WTC11 (cell line): ENCODE data around the gene EBF3. TPM values are rescaled to one million over a fixed set of nuclear protein-coding genes. Genes with fewer than 3 reads are reported as not detected.
A peak's percentile ranks its signal among the peaks of the same experiment; 100 is the strongest.

Experiments
- ATAC-seq: fragments of 200-7000 bp; cut with Tn5 transposase; 2 replicates; pipeline ENCODE4 v1.10.0; 2021; ENCODE audit warnings: mild to moderate bottlenecking, moderate library complexity
- CTCF ChIA-PET: fragments of 300-600 bp; sonication (Branson Sonifier 250); formaldehyde crosslinking; loops from one replicate; lab custom pipeline; 2021; ENCODE audit warnings: antibody characterized with exemption; lab: Charles Lee
- POLR2A ChIA-PET: fragments of 350-600 bp; sonication (Branson Sonifier 250); formaldehyde crosslinking; loops from one replicate; lab custom pipeline; 2021; ENCODE audit warnings: antibody characterized with exemption; lab: Charles Lee
- DNase-seq: peaks from one replicate; pipeline ENCODE4 v3.0.0; 2021; ENCODE audit warnings: low spot score
- H3K27ac Mint-ChIP-seq: 2 replicates; pipeline ENCODE4 v1.8.0; 2021; ENCODE audit warnings: mixed read lengths
- H3K27me3 Mint-ChIP-seq: 2 replicates; pipeline ENCODE4 v1.8.0; 2021; ENCODE audit warnings: low read depth, mild to moderate bottlenecking, moderate library complexity, mixed read lengths
- H3K36me3 Mint-ChIP-seq: 2 replicates; pipeline ENCODE4 v1.8.0; 2021; ENCODE audit warnings: mixed read lengths
- H3K4me1 Mint-ChIP-seq: 2 replicates; pipeline ENCODE4 v1.8.0; 2022; ENCODE audit warnings: mixed read lengths
- H3K4me3 Mint-ChIP-seq: 2 replicates; pipeline ENCODE4 v1.8.0; 2021; ENCODE audit warnings: mild to moderate bottlenecking, moderate library complexity, mixed read lengths
- H3K9me3 Mint-ChIP-seq: 2 replicates; pipeline ENCODE4 v1.8.0; 2021; ENCODE audit warnings: mixed read lengths
- AFF4 ChIP-seq: sonication (generic); formaldehyde crosslinking; IDR thresholded peaks from 2 replicates; pipeline ENCODE4 v1.8.1; 2023; ENCODE audit warnings: mild to moderate bottlenecking, missing genetic modification reagents, borderline replicate concordance
- E2F4 ChIP-seq: sonication (generic); formaldehyde crosslinking; IDR thresholded peaks from 2 replicates; pipeline ENCODE4 v1.8.1; 2022; ENCODE audit warnings: low read depth, mild to moderate bottlenecking, moderate library complexity, missing genetic modification reagents, borderline replicate concordance
- KAT7 ChIP-seq: sonication (generic); formaldehyde crosslinking; IDR thresholded peaks from 2 replicates; pipeline ENCODE4 v1.8.1; 2023; ENCODE audit warnings: missing genetic modification reagents, mild to moderate bottlenecking, borderline replicate concordance
- MXD4 ChIP-seq: fragments of 250-450 bp; sonication (Bioruptor Pico); IDR thresholded peaks from 2 replicates; pipeline ENCODE4 v1.8.0; 2021; ENCODE audit warnings: mild to moderate bottlenecking, moderate library complexity, borderline replicate concordance
- NFYB ChIP-seq: sonication (generic); formaldehyde crosslinking; conservative IDR thresholded peaks from 2 replicates; pipeline ENCODE4 v1.8.0; 2022; ENCODE audit warnings: low read depth, missing genetic modification reagents
- PRDM15 ChIP-seq: sonication (generic); formaldehyde crosslinking; IDR thresholded peaks from 2 replicates; pipeline ENCODE4 v1.8.0; 2022; ENCODE audit warnings: missing genetic modification reagents
- ZNF121 ChIP-seq: sonication (generic); formaldehyde crosslinking; IDR thresholded peaks from 2 replicates; pipeline ENCODE4 v1.8.0; 2023; ENCODE audit warnings: missing genetic modification reagents
- ZNF416 ChIP-seq: fragments of 250-450 bp; sonication (Bioruptor Pico); IDR thresholded peaks from 2 replicates; pipeline ENCODE4 v1.9.0; 2021; ENCODE audit warnings: mild to moderate bottlenecking, inconsistent platforms
- ZNF532 ChIP-seq: fragments of 250-450 bp; sonication (Bioruptor Pico); IDR thresholded peaks from 2 replicates; pipeline ENCODE4 v1.9.0; 2021; ENCODE audit warnings: mild to moderate bottlenecking, borderline replicate concordance
- ZSCAN18 ChIP-seq: fragments of 250-450 bp; sonication (Bioruptor Pico); IDR thresholded peaks from 2 replicates; pipeline ENCODE4 v2.1.2; 2022; ENCODE audit warnings: mild to moderate bottlenecking, moderate library complexity
- total RNA-seq: library from RNA; stranded (reverse); gene quantifications from 3 replicates; pipeline ENCODE4 v1.2.3, GENCODE V29; 2021
- TF ChIP-seq, protein P1 (sequence below): sonication (generic); formaldehyde crosslinking; IDR thresholded peaks from 2 replicates; pipeline ENCODE4 v1.8.1; 2023; ENCODE audit warnings: mild to moderate bottlenecking, missing genetic modification reagents, moderate library complexity
- TF ChIP-seq, protein P2 (sequence below): sonication (generic); formaldehyde crosslinking; IDR thresholded peaks from 2 replicates; pipeline ENCODE4 v1.8.1; 2023; ENCODE audit warnings: mild to moderate bottlenecking, missing genetic modification reagents
- TF ChIP-seq, protein P3 (sequence below): fragments of 250-450 bp; sonication (Bioruptor Pico); IDR thresholded peaks from 2 replicates; pipeline ENCODE4 v1.9.0; 2021; ENCODE audit warnings: mild to moderate bottlenecking
- TF ChIP-seq, protein P4 (sequence below): sonication (generic); formaldehyde crosslinking; IDR thresholded peaks from 2 replicates; pipeline ENCODE4 v1.8.1; 2022; ENCODE audit warnings: mild to moderate bottlenecking, moderate library complexity, missing genetic modification reagents

Gene EBF3
- total RNA-seq, 1 experiment from 2014 or later, result 1.2 TPM

DNA sequence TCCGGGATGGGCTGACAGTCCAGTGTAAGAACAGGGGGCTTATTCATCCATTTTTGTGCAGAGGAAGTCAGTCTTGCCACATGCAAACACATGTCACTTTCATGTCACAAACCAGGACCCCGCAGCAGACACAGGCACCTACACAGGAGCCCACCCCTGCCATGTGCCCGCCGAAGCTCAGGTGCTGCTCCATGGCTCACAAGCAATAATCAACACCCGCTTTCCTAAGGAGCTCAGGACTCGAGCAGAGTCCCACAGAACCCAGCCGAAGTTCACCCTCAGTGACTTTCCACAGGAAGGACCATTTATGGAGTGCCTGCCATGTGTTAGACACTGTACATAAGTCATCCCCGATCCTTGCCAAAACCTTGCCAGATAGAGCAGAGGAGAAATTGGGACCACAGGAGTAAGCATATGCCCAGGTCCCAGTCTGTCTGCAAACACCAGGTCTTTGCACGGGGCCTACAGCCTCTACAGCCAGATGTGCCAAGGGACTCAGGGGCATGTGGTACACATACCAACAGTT is 99.4 kb downstream of the EBF3 start:
- Mint-ChIP-seq H3K27me3 (no peaks in the 10 kb centered on the region), H3K4me3 (no peak overlapping the region), H3K9me3 (no peaks in the 10 kb centered on the region), H3K36me3 (no peaks in the 10 kb centered on the region), H3K4me1 (peaks cover 33% of the 10 kb centered on the region), H3K27ac (no peak overlapping the region)
- TF ChIP-seq KAT7 (CRISPR knock-in tag), result no peak
- TF ChIP-seq ZSCAN18 (CRISPR knock-in tag), result no peak
- ATAC-seq (no peak), DNase-seq (no peak)
- CTCF ChIA-PET, result interaction anchor here (1.1 to 1.6 kb wide), 2 partner anchors 97 to 106 kb away, joined by 3 to 5 read pairs; no protein-coding TSS in a partner anchor
- POLR2A ChIA-PET, result no interaction called here

DNA sequence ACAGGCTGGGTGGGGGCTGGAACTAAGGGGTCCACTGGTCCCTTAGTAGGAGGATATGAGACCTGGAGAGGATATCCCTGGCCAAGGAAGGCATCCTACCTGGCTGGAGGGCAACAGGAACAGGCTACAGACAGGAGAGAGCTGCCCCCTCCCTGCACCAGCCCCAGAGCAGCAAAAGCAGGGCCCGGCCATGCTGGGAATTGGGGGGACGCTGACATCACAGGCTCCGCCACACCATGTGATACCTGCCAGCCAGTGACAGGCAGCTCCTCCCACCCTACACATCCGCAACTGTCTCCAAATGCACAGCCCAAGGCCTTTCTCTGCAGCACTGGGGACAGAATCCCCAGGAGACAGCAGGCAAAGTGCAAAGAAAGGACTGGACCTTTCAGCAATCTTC is 100.0 kb downstream of the EBF3 start:
- POLR2A ChIA-PET, result no interaction called here
- H3K9me3 Mint-ChIP-seq, result no peaks in the 10 kb centered on the region
- H3K4me3 Mint-ChIP-seq, result no peak overlapping the region
- no peak for DNase-seq
- no peak overlapping the region for H3K27ac Mint-ChIP-seq
- no peak for TF ChIP-seq ZNF416 (CRISPR knock-in tag)
- TF ChIP-seq, protein P1, sequence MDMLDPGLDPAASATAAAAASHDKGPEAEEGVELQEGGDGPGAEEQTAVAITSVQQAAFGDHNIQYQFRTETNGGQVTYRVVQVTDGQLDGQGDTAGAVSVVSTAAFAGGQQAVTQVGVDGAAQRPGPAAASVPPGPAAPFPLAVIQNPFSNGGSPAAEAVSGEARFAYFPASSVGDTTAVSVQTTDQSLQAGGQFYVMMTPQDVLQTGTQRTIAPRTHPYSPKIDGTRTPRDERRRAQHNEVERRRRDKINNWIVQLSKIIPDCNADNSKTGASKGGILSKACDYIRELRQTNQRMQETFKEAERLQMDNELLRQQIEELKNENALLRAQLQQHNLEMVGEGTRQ (CRISPR knock-in tag), result peak; percentile 52
- no peak for TF ChIP-seq PRDM15 (CRISPR knock-in tag)
- TF ChIP-seq, protein P2, sequence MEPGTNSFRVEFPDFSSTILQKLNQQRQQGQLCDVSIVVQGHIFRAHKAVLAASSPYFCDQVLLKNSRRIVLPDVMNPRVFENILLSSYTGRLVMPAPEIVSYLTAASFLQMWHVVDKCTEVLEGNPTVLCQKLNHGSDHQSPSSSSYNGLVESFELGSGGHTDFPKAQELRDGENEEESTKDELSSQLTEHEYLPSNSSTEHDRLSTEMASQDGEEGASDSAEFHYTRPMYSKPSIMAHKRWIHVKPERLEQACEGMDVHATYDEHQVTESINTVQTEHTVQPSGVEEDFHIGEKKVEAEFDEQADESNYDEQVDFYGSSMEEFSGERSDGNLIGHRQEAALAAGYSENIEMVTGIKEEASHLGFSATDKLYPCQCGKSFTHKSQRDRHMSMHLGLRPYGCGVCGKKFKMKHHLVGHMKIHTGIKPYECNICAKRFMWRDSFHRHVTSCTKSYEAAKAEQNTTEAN (CRISPR knock-in tag), result no peak
- TF ChIP-seq ZNF121 (CRISPR knock-in tag), result no peak
- TF ChIP-seq E2F4 (CRISPR knock-in tag), result no peak
- TF ChIP-seq, protein P3, sequence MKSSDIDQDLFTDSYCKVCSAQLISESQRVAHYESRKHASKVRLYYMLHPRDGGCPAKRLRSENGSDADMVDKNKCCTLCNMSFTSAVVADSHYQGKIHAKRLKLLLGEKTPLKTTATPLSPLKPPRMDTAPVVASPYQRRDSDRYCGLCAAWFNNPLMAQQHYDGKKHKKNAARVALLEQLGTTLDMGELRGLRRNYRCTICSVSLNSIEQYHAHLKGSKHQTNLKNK (CRISPR knock-in tag), result no peak
- TF ChIP-seq AFF4 (CRISPR knock-in tag), result no peak
- TF ChIP-seq MXD4 (CRISPR knock-in tag), result no peak
- TF ChIP-seq, protein P4, sequence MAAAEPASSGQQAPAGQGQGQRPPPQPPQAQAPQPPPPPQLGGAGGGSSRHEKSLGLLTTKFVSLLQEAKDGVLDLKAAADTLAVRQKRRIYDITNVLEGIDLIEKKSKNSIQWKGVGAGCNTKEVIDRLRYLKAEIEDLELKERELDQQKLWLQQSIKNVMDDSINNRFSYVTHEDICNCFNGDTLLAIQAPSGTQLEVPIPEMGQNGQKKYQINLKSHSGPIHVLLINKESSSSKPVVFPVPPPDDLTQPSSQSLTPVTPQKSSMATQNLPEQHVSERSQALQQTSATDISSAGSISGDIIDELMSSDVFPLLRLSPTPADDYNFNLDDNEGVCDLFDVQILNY (CRISPR knock-in tag), result no peak
- TF ChIP-seq ZNF532 (CRISPR knock-in tag), result no peak
- peak; percentile 24; the same call in 1 of the 2 replicates for TF ChIP-seq NFYB (CRISPR knock-in tag)
- TF ChIP-seq, all 79 proteins: peak for 2
- CTCF ChIA-PET, result interaction anchor here (0.7 to 1.6 kb wide), 3 partner anchors 11 to 107 kb away, joined by 3 to 5 read pairs (median 3); no protein-coding TSS in a partner anchor
- H3K36me3 Mint-ChIP-seq, result no peaks in the 10 kb centered on the region
- no peak for ATAC-seq
- H3K4me1 Mint-ChIP-seq, result peaks cover 27% of the 10 kb centered on the region
- H3K27me3 Mint-ChIP-seq, result no peaks in the 10 kb centered on the region
